ENCODE data around the gene NLRC3.
"Not testable (repeated sequence)": the region's sequence is repeated elsewhere in the genome, so short reads cannot be mapped to it uniquely, and the experiment has no call there.

NLRC3 gene

GRCh38 chr16:3510416-3510815, 66.8 kb downstream of the NLRC3 start:
- DNase-seq: no peak

GRCh38 chr16:3509470-3509928, 67.7 kb downstream of the NLRC3 start:
- DNase-seq: no peak

GRCh38 chr16:3508736-3509135, 68.5 kb downstream of the NLRC3 start:
- DNase-seq: no peak

- no peak for DNase-seq
Measured at GRCh38 chr16:3503523-3503922, 73.7 kb downstream of the NLRC3 start.

- no peak for DNase-seq
Measured at GRCh38 chr16:3501783-3502400, 75.3 kb downstream of the NLRC3 start.

- not testable (repeated sequence) for DNase-seq
Measured at GRCh38 chr16:3501412-3501761, 75.8 kb downstream of the NLRC3 start.

GRCh38 chr16:3498988-3499387, 78.2 kb downstream of the NLRC3 start:
- no peak for DNase-seq

GRCh38 chr16:3497771-3498170, 79.4 kb downstream of the NLRC3 start:
- no peak for DNase-seq

- no peak for DNase-seq
Measured at GRCh38 chr16:3496386-3496785, 80.8 kb downstream of the NLRC3 start.

GRCh38 chr16:3495176-3495575, 82.0 kb downstream of the NLRC3 start, which contains the start of gene C16orf90:
Gene C16orf90 (minus strand): TSS chr16:3495489. CDS start chr16:3495421, 68 bp downstream.
- DNase-seq: no peak

GRCh38 chr16:3494386-3494973, 82.7 kb downstream of the NLRC3 start:
- DNase-seq: no peak

GRCh38 chr16:3492356-3492755, 84.8 kb downstream of the NLRC3 start:
- DNase-seq: no peak

GRCh38 chr16:3490911-3491629, 86.1 kb downstream of the NLRC3 start:
- DNase-seq: peak in 1 of 2 experiments; percentile 26

Data from NCI-H526 (cell line).